ENCODE data around the gene MTHFD1. TPM values are rescaled to one million over a fixed set of nuclear protein-coding genes. Genes with fewer than 3 reads are reported as not detected.
"Not testable (repeated sequence)": the region's sequence is repeated elsewhere in the genome, so short reads cannot be mapped to it uniquely, and the experiment has no call there.

MTHFD1 gene
- total and polyA plus RNA-seq, 7 donors = 12.0 to 45.6 (median 22.5) TPM

GRCh38 chr14:64387232-64387781 is 846 bp upstream of the MTHFD1 start:
- Histone ChIP-seq H3K9me3 (no peaks in the 10 kb centered on the region), H3K36me3 (peaks cover 0 to 9% (median 0%) of the 10 kb centered on the region in 4 donors), H3K27me3 (no peaks in the 10 kb centered on the region), H3K4me3 (peak overlapping the region; percentile 62 to 72 (median 66)), H3K27ac (peak overlapping the region; percentile 82 to 88 (median 88)), H3K4me1 (peaks cover 0 to 25% (median 21%) of the 10 kb centered on the region in 4 donors)
- TF ChIP-seq EP300 (IDR thresholded peaks at IDR 0.05) (no peak), CTCF (IDR thresholded peaks at IDR 0.05) (no peak)
- WGBS, 2 donors = 2 to 3% methylated on average over 28 of the region's 28 CpGs
- DNase-seq = no peak
- intact Hi-C loops (cut with DNase I) = loop anchor here (1.0 to 5.0 kb wide), 2 partner anchors 48 to 115 kb away; partner anchors contain the start of genes ZBTB1 and ZBTB25

GRCh38 chr14:64388533-64389285 is 556 bp downstream of the MTHFD1 start:
- intact Hi-C loops (cut with DNase I) = loop anchor here (5.0 kb wide), 1 partner anchor 114 kb away; the partner anchor contains the start of genes ZBTB1 and ZBTB25
- Histone ChIP-seq H3K27ac (peak overlapping the region; percentile 82 to 88 (median 88)), H3K9me3 (no peaks in the 10 kb centered on the region), H3K4me1 (peaks cover 0 to 25% (median 21%) of the 10 kb centered on the region in 4 donors), H3K36me3 (peaks cover 0 to 9% (median 0%) of the 10 kb centered on the region in 4 donors), H3K4me3 (peak overlapping the region; percentile 62 to 72 (median 66)), H3K27me3 (no peaks in the 10 kb centered on the region)
- DNase-seq = no peak
- WGBS, 2 donors = 1% methylated on average over 18 of the region's 18 CpGs
- TF ChIP-seq CTCF (IDR thresholded peaks at IDR 0.05) (no peak), POLR2A (IDR thresholded peaks at IDR 0.05) (no peak), POLR2AphosphoS5 (IDR thresholded peaks at IDR 0.05) (no peak), EP300 (IDR thresholded peaks at IDR 0.05) (no peak)

GRCh38 chr14:64391113-64391725 is 3.1 kb downstream of the MTHFD1 start:
- H3K27me3 ChIP-seq = no peaks in the 10 kb centered on the region
- H3K9me3 ChIP-seq = no peaks in the 10 kb centered on the region
- TF ChIP-seq EP300 (IDR thresholded peaks at IDR 0.05) (no peak), POLR2A (IDR thresholded peaks at IDR 0.05) (no peak), POLR2AphosphoS5 (IDR thresholded peaks at IDR 0.05) (no peak), CTCF (IDR thresholded peaks at IDR 0.05) (no peak)
- intact Hi-C loops (cut with DNase I) = no loop called here
- H3K27ac ChIP-seq = no peak overlapping the region
- H3K4me3 ChIP-seq = no peak overlapping the region
- H3K4me1 ChIP-seq = peaks cover 0 to 25% (median 21%) of the 10 kb centered on the region in 4 donors
- no peak for DNase-seq
- WGBS, 2 donors = 89 to 95% methylated on average over 12 of the region's 12 CpGs
- peaks cover 0 to 9% (median 0%) of the 10 kb centered on the region in 4 donors for H3K36me3 ChIP-seq

GRCh38 chr14:64391986-64392385 is 3.8 kb downstream of the MTHFD1 start:
- peaks cover 0 to 22% (median 18%) of the 10 kb centered on the region in 4 donors for H3K4me1 ChIP-seq
- H3K27ac ChIP-seq = no peak overlapping the region
- TF ChIP-seq CTCF (IDR thresholded peaks at IDR 0.05) (no peak), EP300 (IDR thresholded peaks at IDR 0.05) (no peak), POLR2A (IDR thresholded peaks at IDR 0.05) (no peak), POLR2AphosphoS5 (IDR thresholded peaks at IDR 0.05) (no peak)
- peaks cover 0 to 9% (median 0%) of the 10 kb centered on the region in 4 donors for H3K36me3 ChIP-seq
- no peak overlapping the region for H3K4me3 ChIP-seq
- no peaks in the 10 kb centered on the region for H3K27me3 ChIP-seq
- peak; percentile 29 for DNase-seq
- 93 to 95% methylated on average over 2 of the region's 2 CpGs for WGBS, 2 donors
- H3K9me3 ChIP-seq = no peaks in the 10 kb centered on the region
- intact Hi-C loops (cut with DNase I) = no loop called here

- H3K4me1 ChIP-seq = peaks cover 0 to 17% (median 13%) of the 10 kb centered on the region in 4 donors
- 98% methylated on average over 3 of the region's 3 CpGs for WGBS, 2 donors
These were observed 5.1 kb downstream of the MTHFD1 start for GRCh38 chr14:64393189-64393726.

More at GRCh38 chr14:64393189-64393726, 5.1 kb downstream of the MTHFD1 start:
- H3K4me3 ChIP-seq; H3K27ac ChIP-seq; H3K9me3 ChIP-seq; H3K36me3 ChIP-seq; H3K27me3 ChIP-seq; intact Hi-C loops (cut with DNase I); DNase-seq: not testable (repeated sequence)

All from sigmoid colon (tissue), 7 donors.